ENCODE data around the gene PTCD1.
A peak's percentile ranks its signal among the peaks of the same experiment; 100 is the strongest.

PTCD1 gene

DNA sequence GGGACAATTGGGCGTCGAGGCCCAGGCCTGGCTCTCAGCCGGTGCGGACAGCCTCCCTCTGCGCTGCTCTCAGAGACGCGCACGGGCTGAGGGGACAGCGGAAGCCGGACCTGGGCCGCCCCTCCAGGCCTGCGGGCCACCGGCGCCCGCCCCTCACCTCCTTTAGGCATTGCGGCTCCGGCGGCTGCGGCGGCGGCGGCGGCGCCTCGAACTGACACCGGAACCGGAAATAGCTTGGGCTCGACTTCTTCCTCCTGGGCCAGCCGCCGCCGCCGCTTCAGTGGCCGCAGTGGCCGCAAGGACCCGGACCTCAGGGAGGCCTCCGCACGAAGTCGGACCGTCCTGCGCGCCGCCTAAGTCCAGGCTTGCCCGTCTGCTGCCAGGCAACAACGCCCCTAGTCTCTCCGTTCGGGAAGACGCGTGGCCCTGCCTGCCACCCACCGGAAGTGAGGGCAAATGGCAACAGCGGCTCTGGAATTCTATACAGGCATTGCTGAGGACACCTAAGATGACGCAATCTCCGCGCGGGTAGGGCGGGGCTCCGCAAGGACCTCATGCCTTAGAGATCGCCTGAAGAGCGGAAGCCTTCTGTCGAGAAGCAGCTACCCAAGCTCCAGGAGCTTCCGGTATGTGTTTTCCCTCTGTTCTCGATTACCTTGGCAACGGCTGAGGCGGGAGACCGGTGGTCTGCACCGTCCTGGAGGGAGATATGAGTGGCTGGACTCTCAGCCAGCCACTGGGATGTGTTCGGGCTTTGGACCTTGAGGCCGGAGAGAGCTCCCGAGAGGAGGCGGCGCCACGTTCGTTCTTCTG is 30.0 kb downstream of the PTCD1 start, which contains the start of the genes BUD31 and PDAP1:
Gene BUD31 (plus strand): TSS at position 591 of the 813 bp plus-strand sequence. CDS start 2,124 bp downstream, outside the sequence.
Gene PDAP1 (minus strand): TSS at position 219 of the 813 bp plus-strand sequence. CDS start 49 bp downstream, at position 170.
- H3K4me3 ChIP-seq (ENCODE audit: low read length): peak within 1 kb of the TSS; percentile 83
- TF ChIP-seq EZH2phosphoT487 (IDR thresholded peaks at IDR 0.05; ENCODE audit: borderline replicate concordance, low read length): no peak
- TF ChIP-seq, protein P1, sequence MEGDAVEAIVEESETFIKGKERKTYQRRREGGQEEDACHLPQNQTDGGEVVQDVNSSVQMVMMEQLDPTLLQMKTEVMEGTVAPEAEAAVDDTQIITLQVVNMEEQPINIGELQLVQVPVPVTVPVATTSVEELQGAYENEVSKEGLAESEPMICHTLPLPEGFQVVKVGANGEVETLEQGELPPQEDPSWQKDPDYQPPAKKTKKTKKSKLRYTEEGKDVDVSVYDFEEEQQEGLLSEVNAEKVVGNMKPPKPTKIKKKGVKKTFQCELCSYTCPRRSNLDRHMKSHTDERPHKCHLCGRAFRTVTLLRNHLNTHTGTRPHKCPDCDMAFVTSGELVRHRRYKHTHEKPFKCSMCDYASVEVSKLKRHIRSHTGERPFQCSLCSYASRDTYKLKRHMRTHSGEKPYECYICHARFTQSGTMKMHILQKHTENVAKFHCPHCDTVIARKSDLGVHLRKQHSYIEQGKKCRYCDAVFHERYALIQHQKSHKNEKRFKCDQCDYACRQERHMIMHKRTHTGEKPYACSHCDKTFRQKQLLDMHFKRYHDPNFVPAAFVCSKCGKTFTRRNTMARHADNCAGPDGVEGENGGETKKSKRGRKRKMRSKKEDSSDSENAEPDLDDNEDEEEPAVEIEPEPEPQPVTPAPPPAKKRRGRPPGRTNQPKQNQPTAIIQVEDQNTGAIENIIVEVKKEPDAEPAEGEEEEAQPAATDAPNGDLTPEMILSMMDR (IDR thresholded peaks at IDR 0.05; ENCODE audit: low read depth, low read length, poor library complexity, severe bottlenecking): no peak
- no peaks in the 10 kb centered on the region for H3K9me2 ChIP-seq (replicated peaks; ENCODE audit: control insufficient read depth, low read length)
- H3K4me1 ChIP-seq (ENCODE audit: control insufficient read depth, low read length): peaks cover 33% of the 10 kb centered on the region
- H3K79me2 ChIP-seq (ENCODE audit: control insufficient read depth, low read length): peaks cover 93% of the 10 kb centered on the region
- H3K27ac ChIP-seq (ENCODE audit: low read depth, low read length): peak within 1 kb of the TSS; percentile 76
- peaks cover 32% of the 10 kb centered on the region; the same call in 1 of the 2 replicates for H4K20me1 ChIP-seq (ENCODE audit: control insufficient read depth, insufficient read depth, low read depth, low read length)
- no peaks in the 10 kb centered on the region for H3K27me3 ChIP-seq (ENCODE audit: control insufficient read depth, low read length)
- H3K36me3 ChIP-seq (ENCODE audit: control insufficient read depth, low read length): peaks cover 86% of the 10 kb centered on the region
- H3F3A ChIP-seq (ENCODE audit: control insufficient read depth, insufficient read depth): peaks cover 11% of the 10 kb centered on the region
- peak within 1 kb of the TSS; percentile 85 for H3K4me2 ChIP-seq (ENCODE audit: low read length)
- H3K9me3 ChIP-seq (ENCODE audit: control insufficient read depth, insufficient read depth, low read length): no peaks in the 10 kb centered on the region

DNA sequence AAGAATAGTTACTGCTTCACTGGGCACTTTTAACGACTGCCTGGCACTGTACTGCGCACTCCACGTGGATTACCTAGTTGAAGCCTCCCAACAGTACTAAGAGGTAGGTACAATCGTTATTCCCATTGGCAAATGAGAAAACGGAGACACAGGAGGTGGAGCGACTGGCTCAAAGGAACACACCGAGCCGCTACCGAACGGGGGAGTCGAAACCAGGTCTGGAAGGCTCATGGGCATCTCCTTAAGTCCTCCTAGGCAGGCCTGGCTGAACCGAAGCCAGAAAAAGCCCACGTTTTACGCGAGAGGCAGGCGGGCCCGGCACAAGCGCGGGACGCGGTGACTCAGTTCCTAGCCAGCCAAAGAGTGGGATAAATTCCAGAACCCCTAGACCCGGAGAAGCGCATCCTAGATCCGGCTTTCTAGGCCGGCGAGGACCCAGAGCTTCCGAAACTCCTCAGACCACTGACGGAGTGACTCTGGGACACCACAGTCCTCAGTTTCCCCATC is 30.7 kb downstream of the PTCD1 start:
- peak overlapping the region; percentile 85 for H3K4me2 ChIP-seq (ENCODE audit: low read length)
- H3K9me2 ChIP-seq (replicated peaks; ENCODE audit: control insufficient read depth, low read length): no peaks in the 10 kb centered on the region
- peak overlapping the region; percentile 76 for H3K27ac ChIP-seq (ENCODE audit: low read depth, low read length)
- H3K79me2 ChIP-seq (ENCODE audit: control insufficient read depth, low read length): peaks cover 96% of the 10 kb centered on the region
- H3K36me3 ChIP-seq (ENCODE audit: control insufficient read depth, low read length): peaks cover 86% of the 10 kb centered on the region
- peaks cover 11% of the 10 kb centered on the region for H3F3A ChIP-seq (ENCODE audit: control insufficient read depth, insufficient read depth)
- no peaks in the 10 kb centered on the region for H3K27me3 ChIP-seq (ENCODE audit: control insufficient read depth, low read length)
- peak overlapping the region; percentile 83 for H3K4me3 ChIP-seq (ENCODE audit: low read length)
- H3K4me1 ChIP-seq (ENCODE audit: control insufficient read depth, low read length): peaks cover 33% of the 10 kb centered on the region
- peaks cover 32% of the 10 kb centered on the region for H4K20me1 ChIP-seq (ENCODE audit: control insufficient read depth, insufficient read depth, low read depth, low read length)
- TF ChIP-seq EZH2phosphoT487 (IDR thresholded peaks at IDR 0.05; ENCODE audit: borderline replicate concordance, low read length): no peak
- TF ChIP-seq, protein P1 (IDR thresholded peaks at IDR 0.05; ENCODE audit: low read depth, low read length, poor library complexity, severe bottlenecking): no peak
- H3K9me3 ChIP-seq (ENCODE audit: control insufficient read depth, insufficient read depth, low read length): no peaks in the 10 kb centered on the region

DNA sequence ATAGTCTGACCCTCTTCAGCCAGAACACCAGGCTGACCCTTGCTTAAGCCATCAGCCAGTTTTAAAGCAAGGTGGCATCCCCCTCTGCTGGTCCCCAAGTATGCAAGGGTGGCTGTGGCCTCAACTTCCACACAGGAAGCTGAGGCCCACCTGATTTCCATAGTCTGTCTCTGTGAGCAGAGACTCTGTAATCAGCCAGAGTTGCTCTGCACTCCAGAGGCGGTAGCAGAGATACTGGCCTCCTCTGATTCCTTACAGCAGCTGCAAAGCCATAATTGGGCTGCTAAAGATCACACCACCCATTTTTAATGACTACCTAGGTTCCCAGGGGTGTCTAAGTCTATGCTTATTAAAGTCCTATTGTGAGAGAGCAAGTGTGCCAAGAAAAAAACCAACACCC is 32.0 kb downstream of the PTCD1 start:
- Histone ChIP-seq H3K79me2 (ENCODE audit: control insufficient read depth, low read length) (peaks cover 87% of the 10 kb centered on the region), H3K4me3 (ENCODE audit: low read length) (peak overlapping the region; percentile 83), H3F3A (ENCODE audit: control insufficient read depth, insufficient read depth) (peaks cover 11% of the 10 kb centered on the region), H3K9me2 (replicated peaks; ENCODE audit: control insufficient read depth, low read length) (no peaks in the 10 kb centered on the region), H3K9me3 (ENCODE audit: control insufficient read depth, insufficient read depth, low read length) (no peaks in the 10 kb centered on the region), H3K4me1 (ENCODE audit: control insufficient read depth, low read length) (peaks cover 33% of the 10 kb centered on the region), H3K36me3 (ENCODE audit: control insufficient read depth, low read length) (peaks cover 81% of the 10 kb centered on the region), H3K4me2 (ENCODE audit: low read length) (peak overlapping the region; percentile 85), H3K27me3 (ENCODE audit: control insufficient read depth, low read length) (no peaks in the 10 kb centered on the region), H3K27ac (ENCODE audit: low read depth, low read length) (peak overlapping the region; percentile 76), H4K20me1 (ENCODE audit: control insufficient read depth, insufficient read depth, low read depth, low read length) (peaks cover 32% of the 10 kb centered on the region)
- TF ChIP-seq, protein P1 (IDR thresholded peaks at IDR 0.05; ENCODE audit: low read depth, low read length, poor library complexity, severe bottlenecking): peak; percentile 48
- TF ChIP-seq EZH2phosphoT487 (IDR thresholded peaks at IDR 0.05; ENCODE audit: borderline replicate concordance, low read length): no peak

Measured in DOHH2 (cell line).